HepG2 (cell line): ENCODE results near the gene UTRN. TPM values are rescaled to one million over a fixed set of nuclear protein-coding genes. Genes with fewer than 3 reads are reported as not detected.

Source experiments
- ATAC-seq: fragments of 200-7000 bp; cut with Tn5 transposase; 3 replicates; pipeline ENCODE4 v1.9.1; 2020; ENCODE audit warnings: mild to moderate bottlenecking, moderate library complexity
- BruUV-seq: library from RNA; stranded (reverse); fragments of 400-500 nt; replicated peaks from 2 replicates; lab custom pipeline; 2021; lab: Mats Ljungman, UMichigan
- CTCF ChIA-PET: fragments of 300-600 bp; formaldehyde crosslinking; extraction: SDS; loops from one replicate; lab custom pipeline; 2021; ENCODE audit warnings: low total read pairs, inconsistent platforms, low intra/inter-chr PET ratio; lab: Yijun Ruan, JAX
- POLR2A ChIA-PET: fragments of 350-600 bp; sonication (Branson Sonifier 250); formaldehyde crosslinking; loops from one replicate; lab custom pipeline; 2020; ENCODE audit warnings: antibody characterized with exemption, inconsistent platforms; lab: Yijun Ruan, JAX
- DNase-seq: peaks from one replicate; pipeline ENCODE4 v3.0.0-alpha.2; 2015; ENCODE audit warnings: low spot score
- FAIRE-seq: peaks from 3 replicates; lab custom pipeline; 2011; peaks lifted over from hg19 to GRCh38; lab: Jason Lieb, UNC
- H2AFZ ChIP-seq: one replicate; pipeline ENCODE4 v1.6.1; 2011; ENCODE audit warnings: low read length, inconsistent platforms
- H3K27ac ChIP-seq: fragments of 300-600 bp; 3 replicates; pipeline ENCODE4 v1.8.0; 2011; ENCODE audit warnings: mixed run types, mild to moderate bottlenecking, mixed read lengths, low read length, inconsistent platforms; ENCODE audit not compliant: insufficient read depth; ENCODE audit errors: extremely low read length
- H3K27me3 ChIP-seq, 2 experiments: fragments of 200-600 bp in 1 of 2; 2 replicates in 1 of 2; 3 replicates in 1 of 2; pipeline versions ENCODE4 v1.6.0 to v1.8.0; 2011; ENCODE audit warnings: low read length in 2 of 2, mild to moderate bottlenecking in 2 of 2, moderate library complexity in 2 of 2, inconsistent platforms in 1 of 2; ENCODE audit not compliant: insufficient read depth in 2 of 2, control insufficient read depth in 1 of 2
- H3K36me3 ChIP-seq, 2 experiments: fragments of 200-600 bp in 1 of 2; replicated peaks in 1 of 2; 2 replicates in 1 of 2; 3 replicates in 1 of 2; pipeline versions ENCODE4 v1.5.1 to v1.8.0; 2011; ENCODE audit warnings: low read length in 2 of 2, inconsistent platforms in 1 of 2; ENCODE audit not compliant: insufficient read depth in 2 of 2, control insufficient read depth in 1 of 2
- H3K4me1 ChIP-seq: 2 replicates; pipeline ENCODE4 v1.5.1; 2012; ENCODE audit warnings: low read length, inconsistent platforms; ENCODE audit not compliant: insufficient read depth
- H3K4me2 ChIP-seq: 2 replicates; pipeline ENCODE4 v1.6.0; 2011; ENCODE audit warnings: low read depth, low read length, inconsistent platforms
- H3K4me3 ChIP-seq, 3 experiments: fragments of 200-600 bp in 1 of 3; sonication (generic), shearing (Covaris generic) in 1 of 3; replicated peaks in 1 of 3; 2 replicates each; pipeline ENCODE4 v1.5.1; 2011 to 2016; ENCODE audit warnings: low read length in 3 of 3, inconsistent platforms in 2 of 3, low read depth in 2 of 3, mild to moderate bottlenecking in 2 of 3, control low read depth in 1 of 3, mixed read lengths in 1 of 3; ENCODE audit not compliant: insufficient read depth in 1 of 3
- H3K79me2 ChIP-seq: one replicate; pipeline ENCODE4 v1.6.1; 2011; ENCODE audit warnings: low read length, inconsistent platforms; ENCODE audit not compliant: insufficient read depth
- H3K9ac ChIP-seq: 2 replicates; pipeline ENCODE4 v1.6.0; 2011; ENCODE audit warnings: mild to moderate bottlenecking, low read depth, low read length, inconsistent platforms; ENCODE audit not compliant: insufficient read depth
- H3K9me3 ChIP-seq: 2 replicates; pipeline ENCODE4 v1.5.1; 2012; ENCODE audit warnings: mild to moderate bottlenecking, low read length
- H4K20me1 ChIP-seq: 2 replicates; pipeline ENCODE4 v1.6.0; 2011; ENCODE audit warnings: inconsistent platforms, mild to moderate bottlenecking, low read length, moderate library complexity; ENCODE audit not compliant: insufficient read depth
- CBX2 ChIP-seq, 2 experiments: fragments of 200-600 bp in 1 of 2; sonication (generic); formaldehyde crosslinking in 1 of 2; IDR thresholded peaks; 2 replicates each; pipeline versions ENCODE4 v1.7.0 to v1.8.1; 2018 to 2022; ENCODE audit warnings: low read depth in 2 of 2, low read length in 1 of 2, mild to moderate bottlenecking in 1 of 2, missing genetic modification reagents in 1 of 2
- HDAC2 ChIP-seq: sonication (generic); formaldehyde crosslinking; IDR thresholded peaks from 2 replicates; pipeline ENCODE4 v1.4.0; 2020; ENCODE audit warnings: missing genetic modification reagents
- RAD21 ChIP-seq: fragments of 450-650 bp; formaldehyde crosslinking; IDR thresholded peaks from 2 replicates; pipeline ENCODE4 v1.5.0; 2020; ENCODE audit warnings: mild to moderate bottlenecking
- RXRA ChIP-seq: sonication (generic); formaldehyde crosslinking; IDR thresholded peaks from 2 replicates; pipeline ENCODE4 v1.5.1; 2020; ENCODE audit warnings: missing genetic modification reagents
- ZFP37 ChIP-seq: sonication (generic); formaldehyde crosslinking; IDR thresholded peaks from 2 replicates; pipeline ENCODE4 v1.4.0; 2020; ENCODE audit warnings: missing genetic modification reagents, borderline replicate concordance
- ZNF564 ChIP-seq: sonication (generic); formaldehyde crosslinking; IDR thresholded peaks from 2 replicates; pipeline ENCODE4 v1.8.1; 2023; ENCODE audit warnings: mild to moderate bottlenecking, missing genetic modification reagents
- ZNF737 ChIP-seq: sonication (generic); formaldehyde crosslinking; IDR thresholded peaks from 2 replicates; pipeline ENCODE4 v1.5.0; 2020; ENCODE audit warnings: missing genetic modification reagents, mild to moderate bottlenecking, borderline replicate concordance
- ZNF766 ChIP-seq: sonication (generic); formaldehyde crosslinking; IDR thresholded peaks from 2 replicates; pipeline ENCODE4 v1.5.0; 2020; ENCODE audit warnings: missing genetic modification reagents, borderline replicate concordance
- ZNF83 ChIP-seq: sonication (generic); formaldehyde crosslinking; IDR thresholded peaks from 2 replicates; pipeline ENCODE4 v1.4.0; 2020; ENCODE audit warnings: missing genetic modification reagents, mild to moderate bottlenecking, borderline replicate concordance
- ZNF878 ChIP-seq: sonication (generic); formaldehyde crosslinking; IDR thresholded peaks from 2 replicates; pipeline ENCODE4 v1.8.1; 2023; ENCODE audit warnings: mild to moderate bottlenecking, missing genetic modification reagents, moderate library complexity
- ZSCAN30 ChIP-seq: sonication (generic); formaldehyde crosslinking; IDR thresholded peaks from 2 replicates; pipeline ENCODE4 v1.5.0; 2020; ENCODE audit warnings: mild to moderate bottlenecking, missing genetic modification reagents
- WGBS: methylation state at CpG from one replicate; pipeline ENCODE4 v1.1.6; 2017; ENCODE audit warnings: low lambda C conversion rate; 5-methylcytosine and 5-hydroxymethylcytosine counted together
- in situ Hi-C: cut with HindIII; loops from 2 replicates; pipeline ENCODE4 v1.10.0; 2017; ENCODE audit warnings: low pct_unique_long_range_greater_than_20kb; ENCODE audit not compliant: extremely low pct_ligation_motif_present
- intact Hi-C: fragments of 100-400 bp; cut with micrococcal nuclease; formaldehyde crosslinking; loops from one replicate; pipeline ENCODE4 v1.10.0; 2022; ENCODE audit not compliant: unreplicated experiment
- polyA plus RNA-seq, 8 experiments: library from polyadenylated mRNA; depleted of rRNA in 3 of 8; stranded (reverse) in 7 of 8; unstranded in 1 of 8; fragments of >200 nt; fragmentation: Illumina TruSeq in 4 of 8; extraction: Trizol in 4 of 8; gene quantifications; 2 replicates each; pipeline versions ENCODE4 v1.2.1 to v1.2.3, GENCODE V29; 2011 to 2016; ENCODE audit warnings: low read depth in 4 of 8, missing spikeins in 1 of 8, mixed read lengths in 1 of 8; ENCODE audit not compliant: insufficient read depth in 1 of 8
- total RNA-seq, 5 experiments: library from RNA; depleted of rRNA; stranded (reverse); fragments of >200 nt; fragmentation: Illumina TruSeq; extraction: Trizol; gene quantifications; 2 replicates each; pipeline ENCODE4 v1.2.3, GENCODE V29; 2016; ENCODE audit warnings: low read depth in 1 of 5
- TF ChIP-seq, protein P1 (sequence below): sonication (generic); formaldehyde crosslinking; IDR thresholded peaks from 2 replicates; pipeline ENCODE4 v1.5.1; 2020; ENCODE audit warnings: missing genetic modification reagents, mild to moderate bottlenecking, borderline replicate concordance
- TF ChIP-seq, protein P2 (sequence below): sonication (generic); formaldehyde crosslinking; conservative IDR thresholded peaks from 2 replicates; pipeline ENCODE4 v1.4.0; 2020; ENCODE audit warnings: missing genetic modification reagents
- TF ChIP-seq, protein P3 (sequence below): sonication (generic); formaldehyde crosslinking; IDR thresholded peaks from 2 replicates; pipeline ENCODE4 v1.5.0; 2020; ENCODE audit warnings: missing genetic modification reagents, mild to moderate bottlenecking, borderline replicate concordance
- TF ChIP-seq, protein P4 (sequence below): sonication (generic); formaldehyde crosslinking; IDR thresholded peaks from 2 replicates; pipeline ENCODE4 v1.5.1; 2020; ENCODE audit warnings: mild to moderate bottlenecking, moderate library complexity, missing genetic modification reagents

The UTRN gene
- total and polyA plus RNA-seq, 2 of the 13 experiments (the other 11 are each of a cell fraction or from before 2014, with no cell fraction given), result 102 to 116 TPM

DNA sequence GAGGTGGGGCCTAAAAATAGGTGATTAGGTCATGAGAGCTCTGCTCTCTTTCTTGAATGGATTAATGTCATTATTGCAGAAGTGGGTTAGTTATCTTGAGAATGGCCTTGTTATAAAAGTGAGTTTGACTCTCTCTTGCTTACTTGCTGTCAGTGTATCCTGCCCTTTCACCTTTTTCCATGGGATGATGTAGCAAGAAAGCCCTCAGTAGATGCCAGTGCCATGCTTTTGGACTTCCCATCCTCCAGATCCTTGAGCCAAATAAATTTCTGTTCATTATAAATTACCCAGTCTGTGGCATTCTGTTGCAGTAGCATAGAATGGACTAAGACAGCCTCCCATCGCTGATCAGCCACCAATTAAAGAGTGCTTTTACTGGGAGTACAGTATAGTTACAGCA lies 40.1 kb downstream of the UTRN start:
- ATAC-seq, result no peak
- ChIA-PET CTCF (no interaction called here), POLR2A (no interaction called here)

DNA sequence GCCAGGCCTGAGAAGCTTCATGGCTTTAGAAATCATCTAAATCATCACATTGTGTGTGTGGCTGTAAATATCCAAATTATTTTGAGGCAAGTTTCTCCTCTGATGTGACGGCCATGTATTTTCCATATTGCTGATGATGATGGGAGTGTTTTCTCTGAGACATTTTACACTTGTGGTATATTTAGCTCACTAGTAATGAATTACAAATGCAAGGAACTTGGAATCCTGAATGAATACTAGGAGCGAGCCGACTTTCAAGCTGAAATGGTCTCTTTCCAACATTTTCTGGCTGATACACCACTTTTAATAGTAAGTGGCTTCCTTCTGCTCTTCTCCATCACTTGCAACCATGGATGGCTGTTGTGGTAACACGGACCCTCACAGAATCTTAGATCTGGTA lies 41.3 kb downstream of the UTRN start:
- CTCF ChIA-PET, result no interaction called here
- Histone ChIP-seq H2AFZ (no peak overlapping the region), H3K4me1 (peaks cover 77% of the 10 kb centered on the region), H3K4me2 (no peak overlapping the region), H3K9ac (no peak overlapping the region), H3K79me2 (peaks cover 87% of the 10 kb centered on the region), H4K20me1 (peaks cover 4% of the 10 kb centered on the region; the same call in 1 of the 2 replicates), H3K36me3 (peaks cover 12 to 22% of the 10 kb centered on the region in 2 experiments; a peak in 4 of 5 replicates), H3K27me3 (no peaks in the 10 kb centered on the region), H3K9me3 (no peaks in the 10 kb centered on the region), H3K27ac (no peak overlapping the region), H3K4me3 (no peak overlapping the region)
- intact Hi-C loops (no loop called here), in situ Hi-C loops (no loop called here)
- BruUV-seq, result no TSS peak
- WGBS, result 98% methylated on average over 4 of the region's 4 CpGs
- POLR2A ChIA-PET, result no interaction called here
- no peak for ATAC-seq
- no peak for DNase-seq
- FAIRE-seq, result no peak
- TF ChIP-seq, protein P1, sequence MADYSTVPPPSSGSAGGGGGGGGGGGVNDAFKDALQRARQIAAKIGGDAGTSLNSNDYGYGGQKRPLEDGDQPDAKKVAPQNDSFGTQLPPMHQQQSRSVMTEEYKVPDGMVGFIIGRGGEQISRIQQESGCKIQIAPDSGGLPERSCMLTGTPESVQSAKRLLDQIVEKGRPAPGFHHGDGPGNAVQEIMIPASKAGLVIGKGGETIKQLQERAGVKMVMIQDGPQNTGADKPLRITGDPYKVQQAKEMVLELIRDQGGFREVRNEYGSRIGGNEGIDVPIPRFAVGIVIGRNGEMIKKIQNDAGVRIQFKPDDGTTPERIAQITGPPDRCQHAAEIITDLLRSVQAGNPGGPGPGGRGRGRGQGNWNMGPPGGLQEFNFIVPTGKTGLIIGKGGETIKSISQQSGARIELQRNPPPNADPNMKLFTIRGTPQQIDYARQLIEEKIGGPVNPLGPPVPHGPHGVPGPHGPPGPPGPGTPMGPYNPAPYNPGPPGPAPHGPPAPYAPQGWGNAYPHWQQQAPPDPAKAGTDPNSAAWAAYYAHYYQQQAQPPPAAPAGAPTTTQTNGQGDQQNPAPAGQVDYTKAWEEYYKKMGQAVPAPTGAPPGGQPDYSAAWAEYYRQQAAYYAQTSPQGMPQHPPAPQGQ (CRISPR knock-in tag), result no peak
- TF ChIP-seq ZNF766 (CRISPR knock-in tag) (no peak), CBX2 (IDR thresholded peaks at IDR 0.05; ENCODE audit: low read depth, low read length) (no peak), CBX2 (CRISPR knock-in tag; IDR thresholded peaks at IDR 0.05; ENCODE audit: low read depth) (no peak), RXRA (CRISPR knock-in tag) (no peak), ZNF83 (no peak), ZNF878 (CRISPR knock-in tag) (no peak), ZSCAN30 (CRISPR knock-in tag) (no peak), ZFP37 (CRISPR knock-in tag) (no peak)
- TF ChIP-seq, protein P2, sequence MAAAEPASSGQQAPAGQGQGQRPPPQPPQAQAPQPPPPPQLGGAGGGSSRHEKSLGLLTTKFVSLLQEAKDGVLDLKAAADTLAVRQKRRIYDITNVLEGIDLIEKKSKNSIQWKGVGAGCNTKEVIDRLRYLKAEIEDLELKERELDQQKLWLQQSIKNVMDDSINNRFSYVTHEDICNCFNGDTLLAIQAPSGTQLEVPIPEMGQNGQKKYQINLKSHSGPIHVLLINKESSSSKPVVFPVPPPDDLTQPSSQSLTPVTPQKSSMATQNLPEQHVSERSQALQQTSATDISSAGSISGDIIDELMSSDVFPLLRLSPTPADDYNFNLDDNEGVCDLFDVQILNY (CRISPR knock-in tag), result no peak
- TF ChIP-seq, protein P3, sequence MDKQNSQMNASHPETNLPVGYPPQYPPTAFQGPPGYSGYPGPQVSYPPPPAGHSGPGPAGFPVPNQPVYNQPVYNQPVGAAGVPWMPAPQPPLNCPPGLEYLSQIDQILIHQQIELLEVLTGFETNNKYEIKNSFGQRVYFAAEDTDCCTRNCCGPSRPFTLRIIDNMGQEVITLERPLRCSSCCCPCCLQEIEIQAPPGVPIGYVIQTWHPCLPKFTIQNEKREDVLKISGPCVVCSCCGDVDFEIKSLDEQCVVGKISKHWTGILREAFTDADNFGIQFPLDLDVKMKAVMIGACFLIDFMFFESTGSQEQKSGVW (CRISPR knock-in tag), result no peak

More for the DNA sequence above, 40.1 kb downstream of the UTRN start:
- 96% methylated on average over 1 of the region's 1 CpG for WGBS
- no peak for TF ChIP-seq HDAC2
- TF ChIP-seq, protein P4, sequence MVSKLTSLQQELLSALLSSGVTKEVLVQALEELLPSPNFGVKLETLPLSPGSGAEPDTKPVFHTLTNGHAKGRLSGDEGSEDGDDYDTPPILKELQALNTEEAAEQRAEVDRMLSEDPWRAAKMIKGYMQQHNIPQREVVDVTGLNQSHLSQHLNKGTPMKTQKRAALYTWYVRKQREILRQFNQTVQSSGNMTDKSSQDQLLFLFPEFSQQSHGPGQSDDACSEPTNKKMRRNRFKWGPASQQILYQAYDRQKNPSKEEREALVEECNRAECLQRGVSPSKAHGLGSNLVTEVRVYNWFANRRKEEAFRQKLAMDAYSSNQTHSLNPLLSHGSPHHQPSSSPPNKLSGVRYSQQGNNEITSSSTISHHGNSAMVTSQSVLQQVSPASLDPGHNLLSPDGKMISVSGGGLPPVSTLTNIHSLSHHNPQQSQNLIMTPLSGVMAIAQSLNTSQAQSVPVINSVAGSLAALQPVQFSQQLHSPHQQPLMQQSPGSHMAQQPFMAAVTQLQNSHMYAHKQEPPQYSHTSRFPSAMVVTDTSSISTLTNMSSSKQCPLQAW, result no peak
- no peak for TF ChIP-seq ZNF737 (CRISPR knock-in tag)
- peak; percentile 99 for TF ChIP-seq ZNF564 (CRISPR knock-in tag)
- TF ChIP-seq RAD21 (CRISPR knock-in tag), result no peak
- no peak overlapping the region for H3K4me2 ChIP-seq
- no peaks in the 10 kb centered on the region for H3K9me3 ChIP-seq
- H2AFZ ChIP-seq, result no peak overlapping the region
- no peaks in the 10 kb centered on the region for H3K27me3 ChIP-seq
- no peak overlapping the region for H3K4me3 ChIP-seq
- peaks cover 10 to 15% of the 10 kb centered on the region in 2 experiments; a peak in 3 of 5 replicates for H3K36me3 ChIP-seq
- FAIRE-seq (no peak), DNase-seq (no peak)
- H3K4me1 ChIP-seq, result peaks cover 85% of the 10 kb centered on the region
- H3K27ac ChIP-seq, result no peak overlapping the region
- H3K9ac ChIP-seq, result no peak overlapping the region
- intact Hi-C loops (no loop called here), in situ Hi-C loops (no loop called here)
- no TSS peak for BruUV-seq
- no peaks in the 10 kb centered on the region for H4K20me1 ChIP-seq
- H3K79me2 ChIP-seq, result peaks cover 86% of the 10 kb centered on the region
